ENCODE results near the gene OIT3.

GRCh38 chr10:72847681-72848080 is 45.9 kb upstream of the OIT3 start:
- no peak for TF ChIP-seq POLR2A (IDR thresholded peaks at IDR 0.05)
- no peak for TF ChIP-seq CTCF (IDR thresholded peaks at IDR 0.05)

Data from tibial nerve (tissue), 3 donors.